ENCODE data around the gene B3GALNT2.

The B3GALNT2 gene

DNA sequence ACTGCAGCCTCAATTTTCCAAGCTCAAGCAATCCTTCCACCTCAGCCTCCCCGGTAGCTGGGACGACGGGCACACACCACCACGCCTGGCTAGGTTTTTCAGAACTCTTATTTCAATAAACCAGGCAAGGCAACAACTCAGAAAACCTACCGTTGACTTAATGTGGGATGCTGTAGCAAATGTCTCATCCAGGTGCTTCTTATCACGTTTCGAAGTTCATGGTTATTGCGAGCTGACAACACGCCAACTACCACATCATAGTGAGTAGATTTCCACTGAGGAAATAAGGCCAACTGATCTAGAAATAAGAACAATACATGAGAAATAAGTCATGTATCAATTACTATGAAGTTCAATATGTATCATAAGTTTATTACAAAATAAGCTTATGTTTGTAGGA is 9.7 kb downstream of the B3GALNT2 start:
- H3K27me3 ChIP-seq (ENCODE audit: low read length), result no peaks in the 10 kb centered on the region
- no peaks in the 10 kb centered on the region for H3K9me2 ChIP-seq (replicated peaks; ENCODE audit: insufficient read depth, low read length)
- no peaks in the 10 kb centered on the region for H3K79me2 ChIP-seq (ENCODE audit: insufficient read depth, low read length)
- no peaks in the 10 kb centered on the region for H3K9me3 ChIP-seq (ENCODE audit: insufficient read depth, low read length)
- H3K27ac ChIP-seq (ENCODE audit: low read depth, low read length), result no peak overlapping the region
- no peaks in the 10 kb centered on the region for H4K20me1 ChIP-seq (ENCODE audit: low read depth, low read length)
- H3K36me3 ChIP-seq (ENCODE audit: low read length), result no peaks in the 10 kb centered on the region
- H3K4me3 ChIP-seq (ENCODE audit: insufficient read depth, low read length, poor library complexity, severe bottlenecking), result no peak overlapping the region
- H3K9ac ChIP-seq (ENCODE audit: low read length), result no peak overlapping the region
- H3K4me2 ChIP-seq (ENCODE audit: low read depth, low read length, poor library complexity, severe bottlenecking), result no peak overlapping the region
- no peak overlapping the region for H2AFZ ChIP-seq (ENCODE audit: low read depth, low read length, severe bottlenecking)
- no peaks in the 10 kb centered on the region for H3F3A ChIP-seq (ENCODE audit: insufficient read depth)
- TF ChIP-seq, protein P1, sequence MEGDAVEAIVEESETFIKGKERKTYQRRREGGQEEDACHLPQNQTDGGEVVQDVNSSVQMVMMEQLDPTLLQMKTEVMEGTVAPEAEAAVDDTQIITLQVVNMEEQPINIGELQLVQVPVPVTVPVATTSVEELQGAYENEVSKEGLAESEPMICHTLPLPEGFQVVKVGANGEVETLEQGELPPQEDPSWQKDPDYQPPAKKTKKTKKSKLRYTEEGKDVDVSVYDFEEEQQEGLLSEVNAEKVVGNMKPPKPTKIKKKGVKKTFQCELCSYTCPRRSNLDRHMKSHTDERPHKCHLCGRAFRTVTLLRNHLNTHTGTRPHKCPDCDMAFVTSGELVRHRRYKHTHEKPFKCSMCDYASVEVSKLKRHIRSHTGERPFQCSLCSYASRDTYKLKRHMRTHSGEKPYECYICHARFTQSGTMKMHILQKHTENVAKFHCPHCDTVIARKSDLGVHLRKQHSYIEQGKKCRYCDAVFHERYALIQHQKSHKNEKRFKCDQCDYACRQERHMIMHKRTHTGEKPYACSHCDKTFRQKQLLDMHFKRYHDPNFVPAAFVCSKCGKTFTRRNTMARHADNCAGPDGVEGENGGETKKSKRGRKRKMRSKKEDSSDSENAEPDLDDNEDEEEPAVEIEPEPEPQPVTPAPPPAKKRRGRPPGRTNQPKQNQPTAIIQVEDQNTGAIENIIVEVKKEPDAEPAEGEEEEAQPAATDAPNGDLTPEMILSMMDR (IDR thresholded peaks at IDR 0.05; ENCODE audit: insufficient read depth, low read length, poor library complexity, severe bottlenecking), result no peak
- no peak for TF ChIP-seq EZH2phosphoT487 (conservative IDR thresholded peaks at IDR 0.05; ENCODE audit: low read length)

DNA sequence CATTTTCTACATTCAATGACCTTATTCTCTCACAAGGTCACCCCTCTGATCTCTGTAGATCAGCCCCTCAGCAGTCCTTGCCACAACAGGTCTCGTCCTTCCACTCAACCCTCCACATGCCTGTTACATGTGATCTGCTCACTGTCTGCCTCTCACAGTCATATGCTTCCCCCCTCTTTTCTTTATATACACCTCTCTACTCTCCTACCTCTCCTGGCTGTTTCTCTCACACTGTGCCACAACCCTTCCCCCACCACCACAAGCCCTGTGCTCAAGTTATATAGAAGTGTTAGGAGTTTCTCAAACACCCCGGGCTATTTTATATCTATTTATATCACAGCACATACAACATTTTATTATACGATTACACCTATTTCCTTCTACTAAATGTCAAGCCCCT is 12.6 kb downstream of the B3GALNT2 start:
- no peak overlapping the region for H3K4me2 ChIP-seq (ENCODE audit: low read depth, low read length, poor library complexity, severe bottlenecking)
- H3K9me3 ChIP-seq (ENCODE audit: insufficient read depth, low read length), result no peaks in the 10 kb centered on the region
- H3K79me2 ChIP-seq (ENCODE audit: insufficient read depth, low read length), result no peaks in the 10 kb centered on the region
- no peaks in the 10 kb centered on the region for H3K36me3 ChIP-seq (ENCODE audit: low read length)
- no peak overlapping the region for H2AFZ ChIP-seq (ENCODE audit: low read depth, low read length, severe bottlenecking)
- no peak overlapping the region for H3K27ac ChIP-seq (ENCODE audit: low read depth, low read length)
- H3F3A ChIP-seq (ENCODE audit: insufficient read depth), result no peaks in the 10 kb centered on the region
- H3K9ac ChIP-seq (ENCODE audit: low read length), result no peak overlapping the region
- no peaks in the 10 kb centered on the region for H3K27me3 ChIP-seq (ENCODE audit: low read length)
- no peaks in the 10 kb centered on the region for H4K20me1 ChIP-seq (ENCODE audit: low read depth, low read length)
- TF ChIP-seq, protein P1 (IDR thresholded peaks at IDR 0.05; ENCODE audit: insufficient read depth, low read length, poor library complexity, severe bottlenecking), result no peak
- no peak for TF ChIP-seq EZH2phosphoT487 (conservative IDR thresholded peaks at IDR 0.05; ENCODE audit: low read length)
- H3K4me3 ChIP-seq (ENCODE audit: insufficient read depth, low read length, poor library complexity, severe bottlenecking), result no peak overlapping the region
- no peaks in the 10 kb centered on the region for H3K9me2 ChIP-seq (replicated peaks; ENCODE audit: insufficient read depth, low read length)

DNA sequence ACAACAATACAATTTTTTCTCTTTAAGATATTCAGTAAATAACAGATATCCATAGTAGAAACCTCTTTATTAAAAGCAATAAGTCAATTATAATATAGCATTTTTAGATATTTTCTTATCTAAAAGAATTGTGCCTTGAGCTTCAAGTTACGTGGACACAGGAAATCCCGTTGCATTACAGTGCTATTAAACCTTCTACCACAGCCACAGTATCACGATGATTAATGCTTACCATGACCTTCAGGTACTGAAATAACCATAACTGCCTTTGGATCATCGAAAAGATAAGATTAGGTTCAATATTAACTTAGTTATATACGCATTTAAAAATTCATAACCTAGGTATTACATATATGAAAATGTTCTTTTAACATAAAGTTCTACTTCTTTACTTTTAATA is 17.9 kb downstream of the B3GALNT2 start:
- Histone ChIP-seq H3F3A (ENCODE audit: insufficient read depth) (no peaks in the 10 kb centered on the region), H3K4me3 (ENCODE audit: insufficient read depth, low read length, poor library complexity, severe bottlenecking) (no peak overlapping the region), H3K9me3 (ENCODE audit: insufficient read depth, low read length) (no peaks in the 10 kb centered on the region), H3K4me2 (ENCODE audit: low read depth, low read length, poor library complexity, severe bottlenecking) (no peak overlapping the region), H3K27me3 (ENCODE audit: low read length) (no peaks in the 10 kb centered on the region), H3K27ac (ENCODE audit: low read depth, low read length) (no peak overlapping the region), H3K9ac (ENCODE audit: low read length) (no peak overlapping the region), H3K79me2 (ENCODE audit: insufficient read depth, low read length) (no peaks in the 10 kb centered on the region), H2AFZ (ENCODE audit: low read depth, low read length, severe bottlenecking) (no peak overlapping the region), H3K9me2 (replicated peaks; ENCODE audit: insufficient read depth, low read length) (no peaks in the 10 kb centered on the region), H3K36me3 (ENCODE audit: low read length) (no peaks in the 10 kb centered on the region), H4K20me1 (ENCODE audit: low read depth, low read length) (no peaks in the 10 kb centered on the region)
- TF ChIP-seq, protein P1 (IDR thresholded peaks at IDR 0.05; ENCODE audit: insufficient read depth, low read length, poor library complexity, severe bottlenecking), result no peak
- no peak for TF ChIP-seq EZH2phosphoT487 (conservative IDR thresholded peaks at IDR 0.05; ENCODE audit: low read length)
